ENCODE measurements around the gene USP36. TPM values are rescaled to one million over a fixed set of nuclear protein-coding genes. Genes with fewer than 3 reads are reported as not detected.

The USP36 gene
- total RNA-seq, 1 donor from 2014 or later: 107 TPM

GRCh38 chr17:78838574-78839005, 2.0 kb downstream of the USP36 start:
- ChIA-PET CTCF (no interaction called here), POLR2A (interaction anchor here (0.6 kb wide), 1 partner anchor 407 kb away, joined by 3 read pairs; no protein-coding TSS in a partner anchor)
- peaks cover 53% of the 10 kb centered on the region for H3K36me3 Mint-ChIP-seq (ENCODE audit: low read depth)
- no peak for TF ChIP-seq CTCF (IDR thresholded peaks at IDR 0.05)
- no peaks in the 10 kb centered on the region for H3K27me3 Mint-ChIP-seq
- H3K27ac Mint-ChIP-seq: no peak overlapping the region
- H3K4me3 Mint-ChIP-seq: peak overlapping the region; percentile 93
- no peaks in the 10 kb centered on the region for H3K9me3 Mint-ChIP-seq
- intact Hi-C loops (cut with micrococcal nuclease): no loop called here
- peaks cover 35% of the 10 kb centered on the region for H3K4me1 Mint-ChIP-seq
- ATAC-seq (ENCODE audit: low read depth) (no peak), DNase-seq (no peak)

- ChIA-PET POLR2A (interaction anchor here (0.6 kb wide), 1 partner anchor 103 kb away, joined by 3 read pairs; no protein-coding TSS in a partner anchor), CTCF (no interaction called here)
- Mint-ChIP-seq H3K9me3 (no peaks in the 10 kb centered on the region), H3K4me1 (peaks cover 30% of the 10 kb centered on the region), H3K27me3 (no peaks in the 10 kb centered on the region), H3K36me3 (ENCODE audit: low read depth) (peaks cover 73% of the 10 kb centered on the region), H3K27ac (no peak overlapping the region), H3K4me3 (no peak overlapping the region)
- ATAC-seq (ENCODE audit: low read depth): no peak
- DNase-seq: no peak
- intact Hi-C loops (cut with micrococcal nuclease): no loop called here
- TF ChIP-seq CTCF (IDR thresholded peaks at IDR 0.05): no peak
Measured at GRCh38 chr17:78836420-78837021, 4.1 kb downstream of the USP36 start.

GRCh38 chr17:78834571-78834970, 6.0 kb downstream of the USP36 start:
- TF ChIP-seq CTCF (IDR thresholded peaks at IDR 0.05): no peak
- peaks cover 87% of the 10 kb centered on the region for H3K36me3 Mint-ChIP-seq (ENCODE audit: low read depth)
- ChIA-PET CTCF (no interaction called here), POLR2A (interaction anchor here (0.6 to 0.7 kb wide), 2 partner anchors 63 to 887 kb away, joined by 3 to 5 read pairs; no protein-coding TSS in a partner anchor)
- no peaks in the 10 kb centered on the region for H3K9me3 Mint-ChIP-seq
- DNase-seq (no peak), ATAC-seq (ENCODE audit: low read depth) (no peak)
- H3K27ac Mint-ChIP-seq: no peak overlapping the region
- no peaks in the 10 kb centered on the region for H3K27me3 Mint-ChIP-seq
- intact Hi-C loops (cut with micrococcal nuclease): no loop called here
- H3K4me1 Mint-ChIP-seq: peaks cover 20% of the 10 kb centered on the region
- H3K4me3 Mint-ChIP-seq: no peak overlapping the region

DNA sequence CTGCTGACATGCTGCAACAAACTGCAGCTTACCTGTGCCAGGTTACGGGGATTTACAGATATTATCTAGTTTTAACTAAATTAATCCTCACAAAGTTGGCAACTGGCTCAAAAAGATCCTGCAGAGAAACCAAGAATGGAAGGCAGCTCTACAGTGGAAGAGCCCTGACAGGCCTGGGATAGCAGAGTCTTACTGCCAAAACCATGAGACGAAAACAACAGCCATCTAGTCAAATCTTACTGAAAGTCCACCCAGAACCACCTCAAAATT, 8.1 kb downstream of the USP36 start:
- ChIA-PET CTCF (no interaction called here), POLR2A (no interaction called here)
- peaks cover 4% of the 10 kb centered on the region for H3K4me1 Mint-ChIP-seq
- intact Hi-C loops (cut with micrococcal nuclease): no loop called here
- H3K27me3 Mint-ChIP-seq: no peaks in the 10 kb centered on the region
- H3K27ac Mint-ChIP-seq: no peak overlapping the region
- DNase-seq (no peak), ATAC-seq (ENCODE audit: low read depth) (no peak)
- TF ChIP-seq CTCF (IDR thresholded peaks at IDR 0.05): no peak
- no peak overlapping the region for H3K4me3 Mint-ChIP-seq
- H3K9me3 Mint-ChIP-seq: no peaks in the 10 kb centered on the region
- H3K36me3 Mint-ChIP-seq (ENCODE audit: low read depth): peaks cover 94% of the 10 kb centered on the region

DNA sequence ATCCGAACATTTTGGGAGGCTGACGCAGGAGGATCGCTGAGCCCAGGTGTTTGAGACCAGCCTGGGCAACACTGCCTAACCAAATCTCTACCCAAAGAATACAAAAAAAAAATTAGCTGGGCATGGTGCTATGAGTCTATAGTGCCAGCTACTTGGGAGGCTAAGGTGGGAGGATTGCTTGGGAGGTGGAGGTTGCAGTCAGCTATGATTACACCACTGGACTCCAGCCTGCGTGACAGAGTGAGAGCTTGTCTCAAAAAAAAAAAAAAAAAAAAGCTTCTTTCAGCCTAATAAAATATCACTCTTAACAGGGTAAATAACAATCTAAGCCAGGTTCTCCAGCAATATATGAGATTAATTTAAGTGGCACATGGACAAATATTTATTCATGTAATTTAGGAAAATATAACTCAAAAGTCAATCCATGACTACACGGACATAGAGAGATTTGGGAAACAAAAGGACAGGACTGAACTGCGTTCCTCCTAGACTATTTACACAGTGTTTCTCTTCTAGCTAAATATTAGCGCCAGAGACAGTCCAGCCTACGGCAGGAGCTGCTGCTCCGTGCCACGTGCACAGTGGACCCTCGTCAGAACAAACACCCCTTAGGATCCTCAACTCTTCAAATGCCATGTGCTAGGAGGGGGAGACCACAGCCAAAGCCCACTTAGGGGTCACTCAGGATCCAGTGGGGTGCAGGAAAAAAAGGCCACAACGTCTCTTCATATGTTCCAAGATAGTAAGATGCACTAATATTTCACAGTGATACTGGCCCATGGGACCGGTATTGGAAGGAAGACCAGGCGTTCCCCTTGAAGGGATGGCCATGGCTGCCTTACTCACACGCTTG, 8.7 kb downstream of the USP36 start:
- no peak for TF ChIP-seq CTCF (IDR thresholded peaks at IDR 0.05)
- POLR2A ChIA-PET: no interaction called here
- H3K36me3 Mint-ChIP-seq (ENCODE audit: low read depth): peaks cover 94% of the 10 kb centered on the region
- CTCF ChIA-PET: no interaction called here
- H3K27ac Mint-ChIP-seq: no peak overlapping the region
- no peak overlapping the region for H3K4me3 Mint-ChIP-seq
- no peaks in the 10 kb centered on the region for H3K27me3 Mint-ChIP-seq
- H3K9me3 Mint-ChIP-seq: no peaks in the 10 kb centered on the region
- DNase-seq (no peak), ATAC-seq (ENCODE audit: low read depth) (no peak)
- intact Hi-C loops (cut with micrococcal nuclease): no loop called here
- peaks cover 9% of the 10 kb centered on the region for H3K4me1 Mint-ChIP-seq
